Esophagus muscularis mucosa (tissue), 4 donors: ENCODE measurements around the gene ZBTB38. TPM values are rescaled to one million over a fixed set of nuclear protein-coding genes. Genes with fewer than 3 reads are reported as not detected.

Experiments
- DNase-seq: peaks from one replicate; pipeline ENCODE4 v3.0.0-alpha.2; 2017; ENCODE audit errors: extremely low spot score
- H3K27ac ChIP-seq, 4 donors: fragments of 200-600 bp; sonication (generic); replicated peaks in 1 of 4; 1 replicate in 3 of 4; 2 replicates in 1 of 4; pipeline ENCODE4 v1.5.1; 2016 to 2019; ENCODE audit warnings: mild to moderate bottlenecking in 1 of 4
- H3K27me3 ChIP-seq, 4 donors: fragments of 200-600 bp; sonication (generic); one replicate each; pipeline versions ENCODE4 v1.5.1 to v1.6.0; 2016 to 2019
- H3K36me3 ChIP-seq, 4 donors: fragments of 200-600 bp; sonication (generic); one replicate each; pipeline ENCODE4 v1.5.1; 2016 to 2019
- H3K4me1 ChIP-seq, 4 donors: fragments of 200-600 bp; sonication (generic); one replicate each; pipeline ENCODE4 v1.5.1; 2016 to 2019
- H3K4me3 ChIP-seq, 4 donors: fragments of 200-600 bp; sonication (generic); 1 replicate in 2 of 4; 2 replicates in 2 of 4; pipeline ENCODE4 v1.5.1; 2016 to 2019; ENCODE audit warnings: mild to moderate bottlenecking in 4 of 4, moderate library complexity in 1 of 4
- H3K9me3 ChIP-seq, 4 donors: fragments of 200-600 bp; sonication (generic); 1 replicate in 3 of 4; 2 replicates in 1 of 4; pipeline ENCODE4 v1.5.1; 2016 to 2019
- CTCF ChIP-seq, 3 experiments: fragments of 200-600 bp in 2 of 3; fragments of 450-650 bp in 1 of 3; sonication (generic) in 2 of 3; IDR thresholded peaks; one replicate each; pipeline ENCODE4 v1.5.1; 2017 to 2019; ENCODE audit warnings: antibody characterized with exemption in 3 of 3, mild to moderate bottlenecking in 2 of 3, moderate library complexity in 1 of 3
- EP300 ChIP-seq: sonication (generic); formaldehyde crosslinking; IDR thresholded peaks from one replicate; pipeline ENCODE4 v1.6.1; 2017; ENCODE audit warnings: antibody characterized with exemption
- POLR2A ChIP-seq: fragments of 450-650 bp; IDR thresholded peaks from one replicate; pipeline ENCODE4 v1.6.1; 2017; ENCODE audit warnings: antibody characterized with exemption, moderate library complexity, mild to moderate bottlenecking, low read depth
- POLR2AphosphoS5 ChIP-seq, 2 donors: sonication (generic); formaldehyde crosslinking; IDR thresholded peaks; one replicate each; pipeline ENCODE4 v1.6.1; 2017; ENCODE audit warnings: antibody characterized with exemption in 2 of 2
- WGBS: methylation state at CpG from one replicate; pipeline ENCODE4 v1.1.5; 2018; 5-methylcytosine and 5-hydroxymethylcytosine counted together
- intact Hi-C: fragments of 100-400 bp; cut with DNase I; formaldehyde crosslinking; loops from one replicate; pipeline ENCODE4 v1.15.1; 2023
- total RNA-seq, 4 donors: library from RNA; depleted of rRNA; stranded (reverse); fragments of >200 nt; gene quantifications; one replicate each; pipeline versions ENCODE4 v1.1.0 to v1.2.1, GENCODE V29; 2016

ZBTB38 gene
- total RNA-seq, 4 donors from 2014 or later, result 163 to 250 (median 203) TPM

- WGBS, result 81% methylated on average over 1 of the region's 1 CpG
- Histone ChIP-seq H3K27ac (peak overlapping the region; percentile 98 to 100 (median 99)), H3K4me1 (peaks cover 53 to 63% (median 61%) of the 10 kb centered on the region in 4 donors), H3K27me3 (no peaks in the 10 kb centered on the region), H3K36me3 (peaks cover 6 to 36% (median 27%) of the 10 kb centered on the region in 4 donors), H3K4me3 (no peak overlapping the region), H3K9me3 (peaks cover 0 to 5% (median 2%) of the 10 kb centered on the region in 4 donors)
- DNase-seq, result no peak
- TF ChIP-seq EP300 (no peak), POLR2AphosphoS5 (IDR thresholded peaks at IDR 0.05) (no peak), CTCF (IDR thresholded peaks at IDR 0.05) (no peak), POLR2A (no peak)
- intact Hi-C loops, result loop anchor here (5.0 kb wide), 1 partner anchor 51 kb away; no protein-coding TSS in a partner anchor
These were observed 32.8 kb downstream of the ZBTB38 start for GRCh38 chr3:141401095-141401494.

GRCh38 chr3:141401573-141402475, 33.5 kb downstream of the ZBTB38 start:
- intact Hi-C loops, result loop anchor here (5.0 kb wide), 1 partner anchor 50 kb away; no protein-coding TSS in a partner anchor
- Histone ChIP-seq H3K4me1 (peaks cover 59 to 71% (median 68%) of the 10 kb centered on the region in 4 donors), H3K9me3 (peaks cover 0 to 2% (median under 1%) of the 10 kb centered on the region in 4 donors), H3K27ac (peak overlapping the region; percentile 98 to 100 (median 99)), H3K4me3 (peak overlapping the region; percentile 81 to 91 (median 85)), H3K36me3 (peaks cover 6 to 36% (median 27%) of the 10 kb centered on the region in 4 donors), H3K27me3 (no peaks in the 10 kb centered on the region)
- DNase-seq, result no peak
- 15% methylated on average over 3 of the region's 59 CpGs for WGBS
- TF ChIP-seq EP300, result no peak
- TF ChIP-seq POLR2AphosphoS5 (IDR thresholded peaks at IDR 0.05), result peak in 1 of 2 donors; percentile 1
- no peak for TF ChIP-seq POLR2A
- peak in 1 of 3 experiments; percentile 9 for TF ChIP-seq CTCF (IDR thresholded peaks at IDR 0.05)

- peaks cover 6 to 34% (median 20%) of the 10 kb centered on the region in 4 donors for H3K36me3 ChIP-seq
- DNase-seq, result no peak
- intact Hi-C loops, result loop anchor here (5.0 kb wide), 1 partner anchor 50 kb away; no protein-coding TSS in a partner anchor
- no peaks in the 10 kb centered on the region for H3K27me3 ChIP-seq
- peak; percentile 68 to 81 for TF ChIP-seq POLR2AphosphoS5 (IDR thresholded peaks at IDR 0.05)
- no peak for TF ChIP-seq EP300
- peak in 2 of 3 experiments; percentile 11 to 16 for TF ChIP-seq CTCF (IDR thresholded peaks at IDR 0.05)
- TF ChIP-seq POLR2A, result no peak
- peaks cover 59 to 79% (median 76%) of the 10 kb centered on the region in 4 donors for H3K4me1 ChIP-seq
- H3K27ac ChIP-seq, result peak overlapping the region; percentile 98 to 100 (median 99)
- H3K9me3 ChIP-seq, result no peaks in the 10 kb centered on the region
- H3K4me3 ChIP-seq, result peak overlapping the region; percentile 81 to 91 (median 85)
- 6% methylated on average over 12 of the region's 58 CpGs for WGBS
These were observed 34.3 kb downstream of the ZBTB38 start for GRCh38 chr3:141402476-141403171.

GRCh38 chr3:141403576-141403975, 35.3 kb downstream of the ZBTB38 start:
- Histone ChIP-seq H3K9me3 (no peaks in the 10 kb centered on the region), H3K27me3 (no peaks in the 10 kb centered on the region), H3K27ac (peak overlapping the region; percentile 98 to 100 (median 99)), H3K4me1 (peaks cover 68 to 88% (median 84%) of the 10 kb centered on the region in 4 donors), H3K36me3 (peaks cover 10 to 40% (median 21%) of the 10 kb centered on the region in 4 donors), H3K4me3 (peak overlapping the region; percentile 81 to 91 (median 85))
- TF ChIP-seq CTCF (IDR thresholded peaks at IDR 0.05) (no peak), POLR2AphosphoS5 (IDR thresholded peaks at IDR 0.05) (no peak), EP300 (no peak), POLR2A (no peak)
- WGBS, result 65% methylated on average over 4 of the region's 4 CpGs
- DNase-seq, result no peak
- intact Hi-C loops, result loop anchor here (5.0 kb wide), 1 partner anchor 49 kb away; no protein-coding TSS in a partner anchor
